ENCODE data around the gene IRF2BP2. TPM values are rescaled to one million over a fixed set of nuclear protein-coding genes. Genes with fewer than 3 reads are reported as not detected.

IRF2BP2 gene
- total RNA-seq, 2 donors from 2014 or later = 82.7 to 83.3 TPM

DNA sequence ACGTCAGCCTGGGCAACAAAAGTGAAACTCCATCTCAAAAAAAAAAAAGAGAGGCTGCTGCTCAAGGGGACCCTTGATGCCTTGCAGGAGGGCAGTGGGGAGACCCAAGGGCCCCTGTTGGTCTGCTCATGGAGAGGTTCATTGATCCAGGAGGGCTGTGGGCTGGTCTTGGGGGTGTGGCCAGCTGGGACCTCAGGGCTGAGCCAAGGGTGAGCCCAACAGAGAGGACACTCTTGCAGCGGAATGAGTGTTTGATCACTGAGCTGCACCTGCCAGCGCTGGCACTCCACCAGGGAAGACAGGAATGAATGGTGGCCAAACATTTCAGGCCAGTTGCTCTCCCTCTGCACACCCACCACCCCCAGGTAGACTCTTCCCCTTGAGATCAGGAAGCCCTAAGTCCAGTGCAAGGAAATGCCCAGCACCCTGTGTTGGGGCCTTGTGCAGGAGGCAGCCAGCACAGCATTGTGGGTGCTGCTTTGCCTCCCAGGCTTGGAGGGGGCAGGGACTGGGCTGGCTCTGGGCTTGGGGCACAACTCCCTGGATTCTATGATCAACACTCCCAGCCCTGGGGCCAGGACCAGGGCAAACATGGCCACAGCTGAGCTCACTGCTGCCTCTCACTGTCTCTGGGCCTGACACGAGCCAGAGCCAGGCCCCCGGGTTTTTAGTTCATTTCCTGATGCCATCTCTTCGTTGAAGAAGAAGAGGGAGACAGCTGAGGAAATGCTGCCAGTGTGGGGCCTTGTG, 50.7 kb downstream of the IRF2BP2 start:
- TF ChIP-seq, protein P1, sequence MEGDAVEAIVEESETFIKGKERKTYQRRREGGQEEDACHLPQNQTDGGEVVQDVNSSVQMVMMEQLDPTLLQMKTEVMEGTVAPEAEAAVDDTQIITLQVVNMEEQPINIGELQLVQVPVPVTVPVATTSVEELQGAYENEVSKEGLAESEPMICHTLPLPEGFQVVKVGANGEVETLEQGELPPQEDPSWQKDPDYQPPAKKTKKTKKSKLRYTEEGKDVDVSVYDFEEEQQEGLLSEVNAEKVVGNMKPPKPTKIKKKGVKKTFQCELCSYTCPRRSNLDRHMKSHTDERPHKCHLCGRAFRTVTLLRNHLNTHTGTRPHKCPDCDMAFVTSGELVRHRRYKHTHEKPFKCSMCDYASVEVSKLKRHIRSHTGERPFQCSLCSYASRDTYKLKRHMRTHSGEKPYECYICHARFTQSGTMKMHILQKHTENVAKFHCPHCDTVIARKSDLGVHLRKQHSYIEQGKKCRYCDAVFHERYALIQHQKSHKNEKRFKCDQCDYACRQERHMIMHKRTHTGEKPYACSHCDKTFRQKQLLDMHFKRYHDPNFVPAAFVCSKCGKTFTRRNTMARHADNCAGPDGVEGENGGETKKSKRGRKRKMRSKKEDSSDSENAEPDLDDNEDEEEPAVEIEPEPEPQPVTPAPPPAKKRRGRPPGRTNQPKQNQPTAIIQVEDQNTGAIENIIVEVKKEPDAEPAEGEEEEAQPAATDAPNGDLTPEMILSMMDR (IDR thresholded peaks at IDR 0.05) = no peak
- no peak for TF ChIP-seq POLR2A (IDR thresholded peaks at IDR 0.05)
- Histone ChIP-seq H3K9me3 (no peaks in the 10 kb centered on the region), H3K4me1 (peaks cover 12% of the 10 kb centered on the region), H3K27ac (no peak overlapping the region), H3K27me3 (no peaks in the 10 kb centered on the region), H3K4me3 (no peak overlapping the region), H3K36me3 (replicated peaks in 1 of 2; ENCODE audit: insufficient read depth in 1 of 2, low read depth in 2 of 2) (no peaks in the 10 kb centered on the region)
- DNase-seq = no peak
- ATAC-seq = no peak
- whole genome bisulfite sequencing, 2 donors = 93 to 100% methylated on average over 3 to 6 of the region's 6 CpGs
- intact Hi-C loops (cut with DNase I) = loop anchor here (5.0 kb wide), 1 partner anchor 38 kb away; no protein-coding TSS in a partner anchor

DNA sequence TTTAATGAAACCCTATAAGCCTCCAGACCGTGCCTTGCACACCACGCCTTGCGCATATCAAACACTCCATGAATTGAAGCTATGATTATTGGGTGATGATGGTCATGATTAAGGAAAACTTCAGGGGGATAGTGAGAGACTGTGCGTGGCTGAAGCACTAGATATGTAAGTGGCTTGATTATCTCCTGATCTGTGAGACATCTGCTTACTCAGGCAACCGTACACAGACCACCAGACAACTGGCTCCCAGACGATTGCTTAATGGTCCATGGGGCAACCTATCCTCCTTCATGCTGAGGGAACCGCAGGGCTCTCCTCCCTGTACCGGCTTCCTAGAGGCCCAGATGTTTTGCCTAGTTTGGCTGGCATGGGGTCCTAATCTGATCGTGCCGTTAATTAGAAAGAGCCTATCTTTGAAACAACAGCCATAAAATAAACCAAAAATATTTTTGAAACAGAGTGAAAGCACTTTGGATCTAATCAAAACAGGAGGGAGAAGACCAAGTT, 51.6 kb downstream of the IRF2BP2 start:
- H3K4me1 ChIP-seq = peaks cover 11% of the 10 kb centered on the region
- no peak overlapping the region for H3K27ac ChIP-seq
- H3K27me3 ChIP-seq = no peaks in the 10 kb centered on the region
- H3K4me3 ChIP-seq = no peak overlapping the region
- TF ChIP-seq, protein P1 (IDR thresholded peaks at IDR 0.05) = no peak
- no peak for TF ChIP-seq POLR2A (IDR thresholded peaks at IDR 0.05)
- H3K9me3 ChIP-seq = no peaks in the 10 kb centered on the region
- intact Hi-C loops (cut with DNase I) = loop anchor here (5.0 kb wide), 1 partner anchor 39 kb away; no protein-coding TSS in a partner anchor
- DNase-seq (no peak), ATAC-seq (no peak)
- WGBS, 2 donors = 75 to 83% methylated on average over 10 of the region's 10 CpGs
- no peaks in the 10 kb centered on the region for H3K36me3 ChIP-seq (replicated peaks in 1 of 2; ENCODE audit: insufficient read depth in 1 of 2, low read depth in 2 of 2)

DNA sequence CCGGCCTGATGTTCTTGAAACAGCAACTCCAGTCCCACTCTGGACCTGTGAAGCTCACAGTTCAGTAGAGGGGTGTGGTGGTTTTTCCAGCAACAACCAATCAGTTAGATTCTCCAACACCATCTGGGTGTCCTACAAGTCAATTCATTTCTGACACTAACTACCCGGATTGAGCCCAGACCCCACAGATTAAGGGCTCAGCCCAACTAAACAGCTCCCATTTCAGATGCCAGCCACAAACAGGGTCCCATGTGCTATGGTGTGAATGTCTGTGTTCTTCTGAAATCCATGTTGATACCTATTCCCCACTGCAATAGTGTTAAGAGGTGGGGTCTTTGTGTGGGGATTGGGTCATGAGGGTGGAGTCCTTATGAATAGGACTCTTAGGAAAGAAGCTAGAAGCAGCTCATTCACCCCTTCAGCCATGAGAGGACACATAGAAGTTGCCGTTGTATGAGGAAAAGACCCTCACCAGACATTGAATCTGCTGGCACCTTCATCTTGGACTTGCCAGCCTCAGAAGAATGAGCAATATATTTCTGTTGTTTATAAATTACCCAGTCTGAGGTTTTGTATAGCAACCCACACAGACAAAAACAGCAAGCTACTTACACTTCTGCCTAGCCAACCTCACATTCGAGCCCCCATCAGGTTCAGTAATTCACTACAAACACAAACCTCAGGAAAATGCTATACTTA, 53.6 kb downstream of the IRF2BP2 start:
- TF ChIP-seq, protein P1 (IDR thresholded peaks at IDR 0.05) = no peak
- no peak for TF ChIP-seq POLR2A (IDR thresholded peaks at IDR 0.05)
- Histone ChIP-seq H3K9me3 (no peaks in the 10 kb centered on the region), H3K36me3 (replicated peaks in 1 of 2; ENCODE audit: insufficient read depth in 1 of 2, low read depth in 2 of 2) (no peaks in the 10 kb centered on the region), H3K4me1 (no peaks in the 10 kb centered on the region), H3K4me3 (no peak overlapping the region), H3K27ac (no peak overlapping the region), H3K27me3 (no peaks in the 10 kb centered on the region)
- WGBS, 2 donors = 81 to 90% methylated on average over 4 of the region's 4 CpGs
- intact Hi-C loops (cut with DNase I) = loop anchor here (5.0 kb wide), 1 partner anchor 41 kb away; no protein-coding TSS in a partner anchor
- DNase-seq = no peak
- no peak for ATAC-seq

DNA sequence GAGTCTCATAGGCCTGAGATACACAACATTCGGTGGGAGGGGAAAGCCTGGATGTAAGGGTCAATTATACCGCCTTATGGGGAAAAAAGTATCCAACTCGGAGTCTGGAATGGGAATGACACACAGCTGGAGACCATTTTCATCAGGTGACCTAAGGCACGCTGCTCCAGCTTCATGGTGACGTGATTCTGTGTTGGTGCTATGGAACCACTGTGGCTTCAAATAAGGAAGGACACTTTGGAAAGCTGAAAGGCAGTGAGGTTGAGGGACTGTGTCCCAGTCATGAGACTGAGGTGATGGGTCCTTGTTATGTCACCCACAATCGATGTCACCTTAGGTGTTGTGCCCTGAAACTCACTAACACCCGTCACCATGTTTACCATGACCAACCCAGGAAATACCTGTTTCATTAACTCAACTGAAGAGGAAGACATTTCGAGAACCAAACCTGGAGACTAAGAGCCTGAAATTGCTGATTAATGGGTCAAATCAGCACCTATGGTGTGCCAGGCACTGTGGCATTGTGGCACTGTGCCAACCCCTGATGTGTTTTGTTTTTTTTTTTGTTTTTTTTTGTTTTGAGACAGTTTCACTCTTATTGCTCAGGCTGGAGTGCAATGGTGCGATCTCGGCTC, 54.5 kb downstream of the IRF2BP2 start:
- TF ChIP-seq, protein P1 (IDR thresholded peaks at IDR 0.05) = no peak
- no peak for TF ChIP-seq POLR2A (IDR thresholded peaks at IDR 0.05)
- 86 to 96% methylated on average over 10 of the region's 10 CpGs for WGBS, 2 donors
- no peaks in the 10 kb centered on the region for H3K4me1 ChIP-seq
- DNase-seq = no peak
- no peak overlapping the region for H3K27ac ChIP-seq
- H3K27me3 ChIP-seq = no peaks in the 10 kb centered on the region
- H3K36me3 ChIP-seq (replicated peaks in 1 of 2; ENCODE audit: insufficient read depth in 1 of 2, low read depth in 2 of 2) = no peaks in the 10 kb centered on the region
- intact Hi-C loops (cut with DNase I) = loop anchor here (5.0 kb wide), 1 partner anchor 42 kb away; no protein-coding TSS in a partner anchor
- no peaks in the 10 kb centered on the region for H3K9me3 ChIP-seq
- ATAC-seq = no peak
- H3K4me3 ChIP-seq = no peak overlapping the region
